Memory B cell (primary cell): ENCODE measurements around the gene PHYKPL.

ENCODE experiments used
- ATAC-seq: fragments of 150-1000 bp; cut with Tn5 transposase; 2 replicates; pipeline ENCODE4 v1.10.0; 2021; ENCODE audit warnings: low read depth, mild to moderate bottlenecking, moderate library complexity
- DNase-seq, 2 donors: peaks; one replicate each; pipeline ENCODE4 v3.0.0; 2022; ENCODE audit warnings: low spot score in 2 of 2
- H3K27ac Mint-ChIP-seq: one replicate; pipeline ENCODE4 v1.8.0; 2022; ENCODE audit warnings: mild to moderate bottlenecking, moderate library complexity, mixed read lengths
- H3K27me3 Mint-ChIP-seq: one replicate; pipeline ENCODE4 v1.8.0; 2022; ENCODE audit warnings: mixed read lengths
- H3K36me3 Mint-ChIP-seq: one replicate; pipeline ENCODE4 v1.8.0; 2022; ENCODE audit warnings: mild to moderate bottlenecking, mixed read lengths
- H3K4me1 Mint-ChIP-seq: one replicate; pipeline ENCODE4 v1.8.0; 2022; ENCODE audit warnings: mixed read lengths
- H3K4me3 Mint-ChIP-seq: one replicate; pipeline ENCODE4 v1.8.0; 2022; ENCODE audit warnings: mild to moderate bottlenecking, moderate library complexity, mixed read lengths
- H3K9me3 Mint-ChIP-seq: one replicate; pipeline ENCODE4 v1.8.0; 2022; ENCODE audit warnings: mixed read lengths

PHYKPL gene

GRCh38 chr5:178272591-178272990, 40.0 kb upstream of the PHYKPL start:
- no peak for DNase-seq
- Mint-ChIP-seq H3K4me1 (no peaks in the 10 kb centered on the region), H3K4me3 (no peak overlapping the region), H3K27ac (no peak overlapping the region), H3K27me3 (peaks cover 14% of the 10 kb centered on the region), H3K9me3 (peaks cover 4% of the 10 kb centered on the region), H3K36me3 (no peaks in the 10 kb centered on the region)
- ATAC-seq: no peak

GRCh38 chr5:178271726-178272479, 39.3 kb upstream of the PHYKPL start:
- H3K36me3 Mint-ChIP-seq: no peaks in the 10 kb centered on the region
- ATAC-seq: no peak
- H3K4me3 Mint-ChIP-seq: no peak overlapping the region
- peaks cover 4% of the 10 kb centered on the region for H3K9me3 Mint-ChIP-seq
- no peak overlapping the region for H3K27ac Mint-ChIP-seq
- peaks cover 13% of the 10 kb centered on the region for H3K27me3 Mint-ChIP-seq
- DNase-seq: no peak
- no peaks in the 10 kb centered on the region for H3K4me1 Mint-ChIP-seq

- no peak overlapping the region for H3K27ac Mint-ChIP-seq
- H3K4me1 Mint-ChIP-seq: no peaks in the 10 kb centered on the region
- peaks cover 4% of the 10 kb centered on the region for H3K9me3 Mint-ChIP-seq
- ATAC-seq: no peak
- no peak for DNase-seq
- no peaks in the 10 kb centered on the region for H3K36me3 Mint-ChIP-seq
- no peak overlapping the region for H3K4me3 Mint-ChIP-seq
- peaks cover 13% of the 10 kb centered on the region for H3K27me3 Mint-ChIP-seq
Measured at GRCh38 chr5:178271231-178271630, 38.6 kb upstream of the PHYKPL start.

GRCh38 chr5:178269499-178269898, 36.9 kb upstream of the PHYKPL start:
- Mint-ChIP-seq H3K4me3 (no peak overlapping the region), H3K36me3 (no peaks in the 10 kb centered on the region), H3K9me3 (peaks cover 4% of the 10 kb centered on the region), H3K27me3 (peaks cover 8% of the 10 kb centered on the region), H3K27ac (no peak overlapping the region), H3K4me1 (no peaks in the 10 kb centered on the region)
- ATAC-seq (no peak), DNase-seq (no peak)

GRCh38 chr5:178267876-178268275, 35.3 kb upstream of the PHYKPL start:
- Mint-ChIP-seq H3K27me3 (peaks cover 8% of the 10 kb centered on the region), H3K4me1 (no peaks in the 10 kb centered on the region), H3K27ac (no peak overlapping the region), H3K36me3 (no peaks in the 10 kb centered on the region), H3K4me3 (no peak overlapping the region), H3K9me3 (peaks cover 4% of the 10 kb centered on the region)
- ATAC-seq: no peak
- DNase-seq: no peak

- no peak overlapping the region for H3K27ac Mint-ChIP-seq
- no peaks in the 10 kb centered on the region for H3K4me1 Mint-ChIP-seq
- DNase-seq (no peak), ATAC-seq (no peak)
- no peaks in the 10 kb centered on the region for H3K36me3 Mint-ChIP-seq
- peaks cover 4% of the 10 kb centered on the region for H3K9me3 Mint-ChIP-seq
- H3K27me3 Mint-ChIP-seq: peaks cover 8% of the 10 kb centered on the region
- no peak overlapping the region for H3K4me3 Mint-ChIP-seq
Measured at GRCh38 chr5:178267245-178267644, 34.6 kb upstream of the PHYKPL start.

- ATAC-seq (no peak), DNase-seq (no peak)
- no peaks in the 10 kb centered on the region for H3K36me3 Mint-ChIP-seq
- H3K4me1 Mint-ChIP-seq: no peaks in the 10 kb centered on the region
- no peak overlapping the region for H3K4me3 Mint-ChIP-seq
- peaks cover 4% of the 10 kb centered on the region for H3K9me3 Mint-ChIP-seq
- H3K27ac Mint-ChIP-seq: no peak overlapping the region
- H3K27me3 Mint-ChIP-seq: peaks cover 8% of the 10 kb centered on the region
Measured at GRCh38 chr5:178266581-178266980, 34.0 kb upstream of the PHYKPL start.

GRCh38 chr5:178265746-178266145, 33.1 kb upstream of the PHYKPL start:
- H3K36me3 Mint-ChIP-seq: no peaks in the 10 kb centered on the region

GRCh38 chr5:178264044-178264443, 31.4 kb upstream of the PHYKPL start:
- ATAC-seq: no peak
- no peaks in the 10 kb centered on the region for H3K36me3 Mint-ChIP-seq

More at GRCh38 chr5:178265746-178266145, 33.1 kb upstream of the PHYKPL start:
- no peak overlapping the region for H3K27ac Mint-ChIP-seq
- no peak for DNase-seq
- H3K4me3 Mint-ChIP-seq: no peak overlapping the region
- H3K4me1 Mint-ChIP-seq: no peaks in the 10 kb centered on the region
- peaks cover 5% of the 10 kb centered on the region for H3K27me3 Mint-ChIP-seq
- peaks cover 4% of the 10 kb centered on the region for H3K9me3 Mint-ChIP-seq
- ATAC-seq: no peak

GRCh38 chr5:178261666-178262600, 29.3 kb upstream of the PHYKPL start:
- no peak overlapping the region for H3K27ac Mint-ChIP-seq
- H3K4me3 Mint-ChIP-seq: no peak overlapping the region
- no peak for DNase-seq
- H3K9me3 Mint-ChIP-seq: no peaks in the 10 kb centered on the region
- no peak for ATAC-seq
- H3K27me3 Mint-ChIP-seq: peaks cover 3% of the 10 kb centered on the region
- H3K4me1 Mint-ChIP-seq: peaks cover 2% of the 10 kb centered on the region
- H3K36me3 Mint-ChIP-seq: peaks cover 1% of the 10 kb centered on the region

More at GRCh38 chr5:178264044-178264443, 31.4 kb upstream of the PHYKPL start:
- Mint-ChIP-seq H3K4me3 (no peak overlapping the region), H3K27me3 (peaks cover 2% of the 10 kb centered on the region), H3K9me3 (no peaks in the 10 kb centered on the region), H3K4me1 (no peaks in the 10 kb centered on the region), H3K27ac (no peak overlapping the region)
- DNase-seq: no peak

- peaks cover 3% of the 10 kb centered on the region for H3K27me3 Mint-ChIP-seq
- H3K9me3 Mint-ChIP-seq: no peaks in the 10 kb centered on the region
- ATAC-seq (no peak), DNase-seq (no peak)
- peaks cover 2% of the 10 kb centered on the region for H3K4me1 Mint-ChIP-seq
- no peak overlapping the region for H3K27ac Mint-ChIP-seq
- H3K36me3 Mint-ChIP-seq: peaks cover 1% of the 10 kb centered on the region
- no peak overlapping the region for H3K4me3 Mint-ChIP-seq
Measured at GRCh38 chr5:178259623-178260536, 27.3 kb upstream of the PHYKPL start.

- H3K27ac Mint-ChIP-seq: no peak overlapping the region
- H3K4me3 Mint-ChIP-seq: no peak overlapping the region
- H3K4me1 Mint-ChIP-seq: peaks cover 5% of the 10 kb centered on the region
- no peaks in the 10 kb centered on the region for H3K9me3 Mint-ChIP-seq
- ATAC-seq (no peak), DNase-seq (no peak)
- H3K36me3 Mint-ChIP-seq: peaks cover 1% of the 10 kb centered on the region
- H3K27me3 Mint-ChIP-seq: peaks cover 3% of the 10 kb centered on the region
Measured at GRCh38 chr5:178257650-178258049, 25.0 kb upstream of the PHYKPL start.

- DNase-seq (no peak), ATAC-seq (no peak)
- H3K4me1 Mint-ChIP-seq: peaks cover 8% of the 10 kb centered on the region
- peaks cover 3% of the 10 kb centered on the region for H3K27me3 Mint-ChIP-seq
- no peak overlapping the region for H3K4me3 Mint-ChIP-seq
- H3K36me3 Mint-ChIP-seq: peaks cover 1% of the 10 kb centered on the region
- H3K9me3 Mint-ChIP-seq: no peaks in the 10 kb centered on the region
- no peak overlapping the region for H3K27ac Mint-ChIP-seq
Measured at GRCh38 chr5:178256746-178257145, 24.1 kb upstream of the PHYKPL start.
